Testis (tissue), 3 donors: ENCODE measurements around the gene VWA3A. TPM values are rescaled to one million over a fixed set of nuclear protein-coding genes. Genes with fewer than 3 reads are reported as not detected.

Experiments
- DNase-seq: peaks from one replicate; pipeline ENCODE4 v3.0.0-alpha.2; 2019
- H3K27ac ChIP-seq, 2 donors: fragments of 200-600 bp; sonication (generic); one replicate each; pipeline ENCODE4 v1.5.1; 2019
- H3K27me3 ChIP-seq: fragments of 200-600 bp; sonication (generic); one replicate; pipeline ENCODE4 v1.5.1; 2019
- H3K36me3 ChIP-seq: fragments of 200-600 bp; sonication (generic); one replicate; pipeline ENCODE4 v1.5.1; 2017; ENCODE audit warnings: low read depth; ENCODE audit errors: missing control alignments
- H3K4me1 ChIP-seq: fragments of 200-600 bp; sonication (generic); one replicate; pipeline ENCODE4 v1.5.1; 2019
- H3K4me3 ChIP-seq, 2 donors: fragments of 200-600 bp; sonication (generic); one replicate each; pipeline ENCODE4 v1.5.1; 2017 to 2019
- H3K9me3 ChIP-seq: fragments of 200-600 bp; sonication (generic); one replicate; pipeline ENCODE4 v1.5.1; 2017
- CTCF ChIP-seq, 3 experiments: fragments of 450-650 bp in 2 of 3; fragments of 200-600 bp in 1 of 3; sonication (generic) in 1 of 3; IDR thresholded peaks; one replicate each; pipeline ENCODE4 v1.5.1; 2016 to 2019; ENCODE audit warnings: antibody characterized with exemption in 3 of 3, mild to moderate bottlenecking in 2 of 3, moderate library complexity in 1 of 3
- POLR2A ChIP-seq: fragments of 450-650 bp; IDR thresholded peaks from one replicate; pipeline ENCODE4 v1.6.1; 2017; ENCODE audit warnings: antibody characterized with exemption, mild to moderate bottlenecking, moderate library complexity
- WGBS, 2 donors: methylation state at CpG; one replicate each; pipeline ENCODE4 v1.1.5; 2018; 5-methylcytosine and 5-hydroxymethylcytosine counted together
- intact Hi-C: fragments of 100-400 bp; cut with DNase I; formaldehyde crosslinking; loops from one replicate; pipeline ENCODE4 v1.15.1; 2023; ENCODE audit warnings: low total_unique reads
- polyA plus RNA-seq: library from polyadenylated mRNA; stranded (reverse); fragments of 350-450 nt; fragmentation: Illumina TruSeq; extraction: RNeasy Lipid Tissue Mini Kit (QIAGEN cat#74804); gene quantifications from one replicate; pipeline ENCODE4 v1.2.3, GENCODE V29; 2014; ENCODE audit warnings: low read depth, low replicate concordance; ENCODE audit not compliant: insufficient read depth
- total RNA-seq, 2 donors: library from RNA; depleted of rRNA; stranded (reverse); fragments of >200 nt; gene quantifications; one replicate each; pipeline ENCODE4 v1.2.3, GENCODE V29; 2016

VWA3A gene
- total and polyA plus RNA-seq, 3 donors from 2014 or later: 5.0 to 15.8 (median 9.8) TPM

GRCh38 chr16:22132801-22133200, 40.5 kb downstream of the VWA3A start:
- WGBS, 2 donors: 77 to 89% methylated on average over 10 of the region's 10 CpGs
- Histone ChIP-seq H3K9me3 (no peaks in the 10 kb centered on the region), H3K27ac (no peak overlapping the region), H3K4me3 (no peak overlapping the region), H3K4me1 (no peaks in the 10 kb centered on the region), H3K36me3 (no peaks in the 10 kb centered on the region), H3K27me3 (no peaks in the 10 kb centered on the region)
- DNase-seq: no peak
- intact Hi-C loops: no loop called here
- no peak for TF ChIP-seq CTCF (IDR thresholded peaks at IDR 0.05)
- TF ChIP-seq POLR2A: no peak

GRCh38 chr16:22138482-22138881, 46.1 kb downstream of the VWA3A start:
- TF ChIP-seq POLR2A: no peak
- no peak for TF ChIP-seq CTCF (IDR thresholded peaks at IDR 0.05)
- no peaks in the 10 kb centered on the region for H3K27me3 ChIP-seq
- H3K9me3 ChIP-seq: no peaks in the 10 kb centered on the region
- intact Hi-C loops: no loop called here
- whole genome bisulfite sequencing, 2 donors: 87 to 90% methylated on average over 8 of the region's 8 CpGs
- no peak overlapping the region for H3K27ac ChIP-seq
- no peaks in the 10 kb centered on the region for H3K4me1 ChIP-seq
- no peak for DNase-seq
- no peaks in the 10 kb centered on the region for H3K36me3 ChIP-seq
- no peak overlapping the region for H3K4me3 ChIP-seq

GRCh38 chr16:22139008-22139407, 46.7 kb downstream of the VWA3A start:
- Histone ChIP-seq H3K36me3 (no peaks in the 10 kb centered on the region), H3K27ac (no peak overlapping the region), H3K9me3 (no peaks in the 10 kb centered on the region), H3K4me1 (no peaks in the 10 kb centered on the region), H3K27me3 (no peaks in the 10 kb centered on the region), H3K4me3 (no peak overlapping the region)
- intact Hi-C loops: no loop called here
- no peak for DNase-seq
- WGBS, 2 donors: 86 to 100% methylated on average over 1 to 7 of the region's 7 CpGs
- TF ChIP-seq POLR2A (no peak), CTCF (IDR thresholded peaks at IDR 0.05) (no peak)

GRCh38 chr16:22139732-22140131, 47.4 kb downstream of the VWA3A start:
- no peak overlapping the region for H3K4me3 ChIP-seq
- intact Hi-C loops: no loop called here
- H3K27ac ChIP-seq: no peak overlapping the region
- H3K36me3 ChIP-seq: no peaks in the 10 kb centered on the region
- WGBS, 2 donors: 40 to 91% methylated on average over 1 of the region's 1 CpG
- H3K27me3 ChIP-seq: no peaks in the 10 kb centered on the region
- no peaks in the 10 kb centered on the region for H3K9me3 ChIP-seq
- TF ChIP-seq POLR2A (no peak), CTCF (IDR thresholded peaks at IDR 0.05) (no peak)
- no peaks in the 10 kb centered on the region for H3K4me1 ChIP-seq
- DNase-seq: no peak

- H3K9me3 ChIP-seq: no peaks in the 10 kb centered on the region
- no peak overlapping the region for H3K4me3 ChIP-seq
- intact Hi-C loops: no loop called here
- no peaks in the 10 kb centered on the region for H3K27me3 ChIP-seq
- H3K4me1 ChIP-seq: no peaks in the 10 kb centered on the region
- H3K36me3 ChIP-seq: no peaks in the 10 kb centered on the region
- DNase-seq: no peak
- 94 to 100% methylated on average over 1 of the region's 1 CpG for WGBS, 2 donors
- no peak overlapping the region for H3K27ac ChIP-seq
- no peak for TF ChIP-seq POLR2A
- TF ChIP-seq CTCF (IDR thresholded peaks at IDR 0.05): peak in 1 of 3 experiments; percentile 31
Measured at GRCh38 chr16:22141767-22142166, 49.4 kb downstream of the VWA3A start.
